Thoracic aorta (tissue), 2 donors: ENCODE results near the gene SRSF7. TPM values are rescaled to one million over a fixed set of nuclear protein-coding genes. Genes with fewer than 3 reads are reported as not detected.
"Not testable (repeated sequence)": the region's sequence is repeated elsewhere in the genome, so short reads cannot be mapped to it uniquely, and the experiment has no call there.

ENCODE experiments used
- ATAC-seq: fragments of 150-250 bp; one replicate; pipeline ENCODE4 v1.8.0; 2017; ENCODE audit warnings: low read depth; ENCODE audit not compliant: insufficient number of reproducible peaks, low FRiP score
- DNase-seq: peaks from one replicate; pipeline ENCODE4 v3.0.0-alpha.2; 2020; ENCODE audit warnings: low spot score
- H3K27ac ChIP-seq, 2 donors: fragments of 200-600 bp; sonication (generic); 1 replicate in 1 of 2; 2 replicates in 1 of 2; pipeline ENCODE4 v1.5.1; 2016; ENCODE audit warnings: mild to moderate bottlenecking in 2 of 2, moderate library complexity in 2 of 2
- H3K27me3 ChIP-seq: fragments of 200-600 bp; sonication (generic); replicated peaks from 2 replicates; pipeline ENCODE4 v1.6.0; 2016; ENCODE audit warnings: mild to moderate bottlenecking; ENCODE audit not compliant: insufficient read depth
- H3K36me3 ChIP-seq: fragments of 200-600 bp; sonication (generic); one replicate; pipeline ENCODE4 v1.5.1; 2016
- H3K4me1 ChIP-seq, 2 donors: fragments of 200-600 bp; sonication (generic); 1 replicate in 1 of 2; 2 replicates in 1 of 2; pipeline versions ENCODE4 v1.5.1 to v1.6.0; 2016; ENCODE audit warnings: low read depth in 2 of 2, mild to moderate bottlenecking in 1 of 2; ENCODE audit not compliant: control insufficient read depth in 1 of 2
- H3K4me3 ChIP-seq: fragments of 200-600 bp; sonication (generic); 2 replicates; pipeline ENCODE4 v1.5.1; 2016; ENCODE audit warnings: mild to moderate bottlenecking
- H3K9me3 ChIP-seq: fragments of 200-600 bp; sonication (generic); 2 replicates; pipeline ENCODE4 v1.5.1; 2016
- CTCF ChIP-seq: fragments of 200-600 bp; sonication (generic); IDR thresholded peaks from one replicate; pipeline ENCODE4 v1.5.1; 2019; ENCODE audit warnings: antibody characterized with exemption
- total RNA-seq, 2 donors: library from RNA; depleted of rRNA; stranded (reverse); fragments of >200 nt; gene quantifications; one replicate each; pipeline versions ENCODE4 v1.1.0 to v1.2.3, GENCODE V29; 2016

Gene SRSF7
- total RNA-seq, 2 donors from 2014 or later, result 97.5 to 141 TPM

GRCh38 chr2:38739524-38739923 lies 11.6 kb downstream of the SRSF7 start:
- Histone ChIP-seq H3K4me3 (no peak overlapping the region), H3K36me3 (peaks cover 20% of the 10 kb centered on the region), H3K4me1 (peaks cover 7 to 8% of the 10 kb centered on the region in 2 donors), H3K27ac (no peak overlapping the region), H3K9me3 (no peaks in the 10 kb centered on the region), H3K27me3 (no peaks in the 10 kb centered on the region)
- DNase-seq, result no peak
- ATAC-seq, result no peak
- TF ChIP-seq CTCF, result no peak

GRCh38 chr2:38737925-38738324 lies 13.2 kb downstream of the SRSF7 start:
- Histone ChIP-seq H3K27me3 (no peaks in the 10 kb centered on the region), H3K9me3 (no peaks in the 10 kb centered on the region), H3K36me3 (peaks cover 23% of the 10 kb centered on the region), H3K4me3 (no peak overlapping the region), H3K4me1 (peaks cover 0 to 4% of the 10 kb centered on the region in 2 donors), H3K27ac (peak overlapping the region in 1 of 2 donors; percentile 3)
- no peak for TF ChIP-seq CTCF
- no peak for DNase-seq
- ATAC-seq, result no peak

- H3K27me3 ChIP-seq, ATAC-seq, DNase-seq, H3K4me1 ChIP-seq, H3K4me3 ChIP-seq, H3K9me3 ChIP-seq: not testable (repeated sequence)
- H3K36me3 ChIP-seq, result peaks cover 29% of the 10 kb centered on the region
- peak overlapping the region in 1 of 2 donors; percentile 3 for H3K27ac ChIP-seq
Measured at GRCh38 chr2:38737000-38737698, 14.0 kb downstream of the SRSF7 start.

- DNase-seq, result no peak
- ATAC-seq, result no peak
- no peak overlapping the region for H3K4me3 ChIP-seq
- peaks cover 0 to 4% of the 10 kb centered on the region in 2 donors for H3K4me1 ChIP-seq
- no peak for TF ChIP-seq CTCF
- H3K27ac ChIP-seq, result no peak overlapping the region
- H3K36me3 ChIP-seq, result peaks cover 37% of the 10 kb centered on the region
- H3K27me3 ChIP-seq, result no peaks in the 10 kb centered on the region
- no peaks in the 10 kb centered on the region for H3K9me3 ChIP-seq
Measured at GRCh38 chr2:38735999-38736320, 15.2 kb downstream of the SRSF7 start.

GRCh38 chr2:38734299-38735058 lies 16.7 kb downstream of the SRSF7 start:
- Histone ChIP-seq H3K27ac (no peak overlapping the region), H3K4me3 (no peak overlapping the region), H3K36me3 (peaks cover 50% of the 10 kb centered on the region), H3K9me3 (no peaks in the 10 kb centered on the region), H3K27me3 (no peaks in the 10 kb centered on the region), H3K4me1 (no peaks in the 10 kb centered on the region)
- TF ChIP-seq CTCF, result no peak
- DNase-seq (no peak), ATAC-seq (no peak)
